ENCODE measurements around the gene ENOX1. TPM values are rescaled to one million over a fixed set of nuclear protein-coding genes. Genes with fewer than 3 reads are reported as not detected.

ENOX1 gene
- total and polyA plus RNA-seq, 9 of the 15 experiments (the other 6 are each of a cell fraction or from before 2014, with no cell fraction given), result not detected

DNA sequence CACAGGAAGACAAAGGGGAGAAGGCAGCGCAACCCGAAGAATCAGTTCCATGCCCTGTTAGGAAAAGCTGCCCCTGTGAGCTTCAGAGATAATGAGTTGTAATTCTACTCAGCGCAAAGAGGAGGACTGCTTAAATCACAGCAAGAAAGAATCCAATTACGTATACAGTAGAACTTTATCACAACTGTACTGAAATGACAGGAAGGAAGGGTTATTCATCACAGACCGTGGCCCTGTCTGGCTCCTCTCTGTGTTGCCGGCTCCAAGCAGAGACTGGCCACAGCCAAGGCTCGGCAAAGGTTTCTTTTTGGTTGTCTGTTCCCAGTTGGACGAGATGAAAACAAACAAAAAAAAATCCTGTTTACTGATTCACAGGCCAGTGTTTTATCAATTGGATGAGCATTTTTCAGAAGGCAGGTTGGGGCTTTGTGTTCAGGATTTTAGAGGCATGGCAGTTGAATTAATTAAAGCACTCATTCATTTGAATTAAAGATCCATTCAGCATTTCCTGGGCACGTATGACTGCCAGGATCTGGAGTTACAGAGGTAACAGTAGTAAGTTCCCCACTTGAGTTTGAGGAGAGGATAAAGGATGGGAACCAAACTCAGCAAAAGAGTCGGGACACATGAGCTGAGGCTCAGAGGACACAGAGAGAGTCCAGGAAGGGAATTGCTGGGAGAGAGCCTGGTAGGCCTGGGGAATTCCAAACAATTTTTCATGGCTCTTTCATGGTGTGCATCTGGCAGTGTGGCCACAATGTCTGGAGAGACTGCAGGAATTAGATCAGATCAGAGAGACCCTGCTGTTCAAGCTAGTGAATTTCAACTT is 422.3 kb downstream of the ENOX1 start:
- Histone ChIP-seq H3K79me2 (ENCODE audit: control insufficient read depth, insufficient read depth, low read length) (no peaks in the 10 kb centered on the region), H3K9me3 (replicated peaks; ENCODE audit: control insufficient read depth, insufficient read depth, low read depth, low read length) (no peaks in the 10 kb centered on the region), H3K4me1 (replicated peaks in 1 of 2; ENCODE audit: control insufficient read depth in 2 of 2, insufficient read depth in 2 of 2, low read length in 2 of 2) (no peaks in the 10 kb centered on the region), H3K4me3 (no peak overlapping the region), H3K9ac (ENCODE audit: insufficient read depth in 1 of 2, low read depth in 2 of 2, low read length in 2 of 2) (no peak overlapping the region), H3K27me3 (ENCODE audit: control insufficient read depth in 2 of 2, insufficient read depth in 2 of 2, low read length in 2 of 2) (no peaks in the 10 kb centered on the region; a peak in 1 of 5 replicates), H4K20me1 (replicated peaks; ENCODE audit: control insufficient read depth, insufficient read depth, low read length) (no peaks in the 10 kb centered on the region), H3K4me2 (ENCODE audit: insufficient read depth, low read length) (no peak overlapping the region), H3K9me1 (ENCODE audit: control insufficient read depth, insufficient read depth, low read length) (no peaks in the 10 kb centered on the region), H3K36me3 (ENCODE audit: control insufficient read depth, insufficient read depth, low read length) (no peaks in the 10 kb centered on the region), H3K27ac (ENCODE audit: extremely low read depth, low read depth, low read length) (no peak overlapping the region), H2AFZ (ENCODE audit: low read depth, low read length) (no peak overlapping the region)
- FAIRE-seq, result no peak
- no peak for DNase-seq (ENCODE audit: extremely low read depth in 1 of 4, low spot score in 3 of 4)
- ATAC-seq, result no peak
- no TSS peak for BruUV-seq (replicated peaks)
- in situ Hi-C loops (cut with MboI), result no loop called here
- TF ChIP-seq EZH2 (IDR thresholded peaks at IDR 0.05; ENCODE audit: borderline replicate concordance, low read depth, low read length) (no peak), POU5F1 (IDR thresholded peaks at IDR 0.05; ENCODE audit: borderline replicate concordance, low read depth, low read length, partially characterized antibody) (no peak), RBM22 (IDR thresholded peaks at IDR 0.05; ENCODE audit: low read depth, low read length, poor library complexity, severe bottlenecking) (no peak), ZNF766 (CRISPR knock-in tag; conservative IDR thresholded peaks at IDR 0.05) (no peak), ZNF121 (CRISPR knock-in tag; conservative IDR thresholded peaks at IDR 0.05) (no peak), TBP (optimal IDR thresholded peaks at IDR 0.05; ENCODE audit: low read depth, low read length) (no peak), BRD9 (IDR thresholded peaks at IDR 0.05; ENCODE audit: low read depth, partially characterized antibody) (no peak), CBX5 (IDR thresholded peaks at IDR 0.05; ENCODE audit: borderline replicate concordance, low read depth) (no peak), ZNF3 (CRISPR knock-in tag; IDR thresholded peaks at IDR 0.05) (no peak), GATAD2B (IDR thresholded peaks at IDR 0.05; ENCODE audit: borderline replicate concordance) (no peak), KDM5B (IDR thresholded peaks at IDR 0.05; ENCODE audit: insufficient replicate concordance, low read depth, low read length) (no peak), RFX1 (IDR thresholded peaks at IDR 0.05) (no peak), SRSF1 (IDR thresholded peaks at IDR 0.05; ENCODE audit: low read depth, low read length) (no peak)
- TF ChIP-seq, protein P1, sequence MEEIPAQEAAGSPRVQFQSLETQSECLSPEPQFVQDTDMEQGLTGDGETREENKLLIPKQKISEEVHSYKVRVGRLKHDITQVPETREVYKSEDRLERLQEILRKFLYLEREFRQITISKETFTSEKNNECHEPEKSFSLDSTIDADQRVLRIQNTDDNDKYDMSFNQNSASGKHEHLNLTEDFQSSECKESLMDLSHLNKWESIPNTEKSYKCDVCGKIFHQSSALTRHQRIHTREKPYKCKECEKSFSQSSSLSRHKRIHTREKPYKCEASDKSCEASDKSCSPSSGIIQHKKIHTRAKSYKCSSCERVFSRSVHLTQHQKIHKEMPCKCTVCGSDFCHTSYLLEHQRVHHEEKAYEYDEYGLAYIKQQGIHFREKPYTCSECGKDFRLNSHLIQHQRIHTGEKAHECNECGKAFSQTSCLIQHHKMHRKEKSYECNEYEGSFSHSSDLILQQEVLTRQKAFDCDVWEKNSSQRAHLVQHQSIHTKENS (CRISPR knock-in tag; IDR thresholded peaks at IDR 0.05), result no peak
- TF ChIP-seq, protein P2, sequence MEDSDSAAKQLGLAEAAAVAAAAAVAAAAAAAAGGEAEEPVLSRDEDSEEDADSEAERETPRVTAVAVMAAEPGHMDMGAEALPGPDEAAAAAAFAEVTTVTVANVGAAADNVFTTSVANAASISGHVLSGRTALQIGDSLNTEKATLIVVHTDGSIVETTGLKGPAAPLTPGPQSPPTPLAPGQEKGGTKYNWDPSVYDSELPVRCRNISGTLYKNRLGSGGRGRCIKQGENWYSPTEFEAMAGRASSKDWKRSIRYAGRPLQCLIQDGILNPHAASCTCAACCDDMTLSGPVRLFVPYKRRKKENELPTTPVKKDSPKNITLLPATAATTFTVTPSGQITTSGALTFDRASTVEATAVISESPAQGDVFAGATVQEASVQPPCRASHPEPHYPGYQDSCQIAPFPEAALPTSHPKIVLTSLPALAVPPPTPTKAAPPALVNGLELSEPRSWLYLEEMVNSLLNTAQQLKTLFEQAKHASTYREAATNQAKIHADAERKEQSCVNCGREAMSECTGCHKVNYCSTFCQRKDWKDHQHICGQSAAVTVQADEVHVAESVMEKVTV (CRISPR knock-in tag; IDR thresholded peaks at IDR 0.05), result no peak
- TF ChIP-seq, protein P3, sequence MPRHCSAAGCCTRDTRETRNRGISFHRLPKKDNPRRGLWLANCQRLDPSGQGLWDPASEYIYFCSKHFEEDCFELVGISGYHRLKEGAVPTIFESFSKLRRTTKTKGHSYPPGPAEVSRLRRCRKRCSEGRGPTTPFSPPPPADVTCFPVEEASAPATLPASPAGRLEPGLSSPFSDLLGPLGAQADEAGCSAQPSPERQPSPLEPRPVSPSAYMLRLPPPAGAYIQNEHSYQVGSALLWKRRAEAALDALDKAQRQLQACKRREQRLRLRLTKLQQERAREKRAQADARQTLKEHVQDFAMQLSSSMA (CRISPR knock-in tag; IDR thresholded peaks at IDR 0.05), result no peak
- intact Hi-C loops (cut with micrococcal nuclease), result no loop called here
- ChIA-PET CTCF (ENCODE audit: low intra/inter-chr PET ratio) (no interaction called here), POLR2A (no interaction called here)
- 1% methylated on average over 9 of the region's 10 CpGs for WGBS (ENCODE audit: insufficient coverage, low coverage, missing lambda C conversion rate)
